Measurements from ENCODE around the gene CALD1. TPM values are rescaled to one million over a fixed set of nuclear protein-coding genes. Genes with fewer than 3 reads are reported as not detected.

The CALD1 gene
- total RNA-seq, 4 donors from 2014 or later: 351 to 1,046 (median 551) TPM

- peak overlapping the region; percentile 31 to 42 for H3K4me3 ChIP-seq
- H3K27me3 ChIP-seq: no peaks in the 10 kb centered on the region
- H3K36me3 ChIP-seq: no peaks in the 10 kb centered on the region
- intact Hi-C loops (cut with DNase I; ENCODE audit: low total_unique reads): no loop called here
- H3K27ac ChIP-seq: peak overlapping the region; percentile 81 to 85
- H3K9me3 ChIP-seq: no peaks in the 10 kb centered on the region
- H3K4me1 ChIP-seq: peaks cover 0 to 14% of the 10 kb centered on the region in 2 donors
- TF ChIP-seq CTCF (IDR thresholded peaks at IDR 0.05) (no peak), POLR2A (IDR thresholded peaks at IDR 0.05) (peak in 1 of 2 donors; percentile 59)
- DNase-seq: peak; percentile 84 to 87
Observed at GRCh38 chr7:134891262-134891695, 111.8 kb downstream of the CALD1 start.

- Histone ChIP-seq H3K27me3 (no peaks in the 10 kb centered on the region), H3K36me3 (no peaks in the 10 kb centered on the region), H3K4me1 (peaks cover 0 to 10% of the 10 kb centered on the region in 2 donors), H3K4me3 (peak overlapping the region; percentile 31 to 42), H3K27ac (peak overlapping the region; percentile 81 to 85), H3K9me3 (no peaks in the 10 kb centered on the region)
- TF ChIP-seq POLR2A (IDR thresholded peaks at IDR 0.05) (no peak), CTCF (IDR thresholded peaks at IDR 0.05) (no peak)
- DNase-seq: no peak
- intact Hi-C loops (cut with DNase I; ENCODE audit: low total_unique reads): no loop called here
Observed at GRCh38 chr7:134891696-134892678, 112.6 kb downstream of the CALD1 start.

GRCh38 chr7:134892963-134893362, 113.5 kb downstream of the CALD1 start:
- Histone ChIP-seq H3K4me1 (peaks cover 0 to 4% of the 10 kb centered on the region in 2 donors), H3K9me3 (no peaks in the 10 kb centered on the region), H3K27ac (peak overlapping the region; percentile 81 to 85), H3K36me3 (no peaks in the 10 kb centered on the region), H3K27me3 (no peaks in the 10 kb centered on the region), H3K4me3 (peak overlapping the region in 1 of 2 donors; percentile 42)
- DNase-seq: no peak
- intact Hi-C loops (cut with DNase I; ENCODE audit: low total_unique reads): no loop called here
- TF ChIP-seq CTCF (IDR thresholded peaks at IDR 0.05): no peak
- TF ChIP-seq POLR2A (IDR thresholded peaks at IDR 0.05): no peak

DNA sequence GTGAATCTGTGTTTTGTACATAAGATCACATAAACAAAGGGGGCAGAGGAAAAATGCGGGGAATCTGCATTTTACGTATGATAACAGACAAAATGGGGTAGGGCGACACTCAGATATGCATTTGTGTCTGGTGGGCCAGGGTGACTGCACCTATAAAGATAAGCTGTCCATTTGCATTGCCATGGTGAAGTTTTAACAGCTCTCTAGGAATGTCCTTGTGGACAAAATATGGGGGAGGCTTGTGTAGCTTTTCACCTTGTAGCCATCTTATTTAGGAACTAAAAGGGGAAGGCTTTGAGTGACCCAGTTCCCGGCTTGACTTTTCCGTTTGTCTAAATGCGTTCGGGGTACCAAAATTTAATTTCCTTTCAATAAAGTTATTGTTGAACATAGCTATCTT, 114.5 kb downstream of the CALD1 start:
- TF ChIP-seq POLR2A (IDR thresholded peaks at IDR 0.05): no peak
- no peak for TF ChIP-seq CTCF (IDR thresholded peaks at IDR 0.05)
- peak overlapping the region; percentile 81 to 85 for H3K27ac ChIP-seq
- DNase-seq: no peak
- no peaks in the 10 kb centered on the region for H3K27me3 ChIP-seq
- no peaks in the 10 kb centered on the region for H3K36me3 ChIP-seq
- peaks cover 0 to 4% of the 10 kb centered on the region in 2 donors for H3K4me1 ChIP-seq
- intact Hi-C loops (cut with DNase I; ENCODE audit: low total_unique reads): no loop called here
- H3K9me3 ChIP-seq: no peaks in the 10 kb centered on the region
- H3K4me3 ChIP-seq: no peak overlapping the region

DNA sequence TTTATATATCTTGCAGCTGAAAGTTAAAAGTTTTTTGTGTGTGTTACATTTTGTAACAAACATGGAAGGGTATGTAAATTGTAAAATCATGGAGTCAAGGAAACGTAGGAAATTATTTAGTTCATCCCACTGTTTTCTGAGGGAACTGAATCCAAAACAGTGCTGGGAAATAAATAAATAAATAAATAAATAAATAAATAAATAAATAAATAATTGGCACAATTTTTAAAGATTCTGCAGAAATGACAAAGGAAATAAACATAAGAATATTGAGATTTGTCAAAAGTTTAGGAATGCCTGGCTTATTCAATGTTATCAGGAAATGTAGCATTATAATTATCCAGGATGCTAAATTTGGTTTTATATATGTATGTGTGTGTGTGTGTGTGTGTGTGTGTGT, 115.5 kb downstream of the CALD1 start:
- no peak for TF ChIP-seq POLR2A (IDR thresholded peaks at IDR 0.05)
- TF ChIP-seq CTCF (IDR thresholded peaks at IDR 0.05): no peak
- Histone ChIP-seq H3K36me3 (no peaks in the 10 kb centered on the region), H3K9me3 (no peaks in the 10 kb centered on the region), H3K27ac (peak overlapping the region; percentile 81 to 85), H3K4me3 (no peak overlapping the region), H3K4me1 (peaks cover 0 to 4% of the 10 kb centered on the region in 2 donors), H3K27me3 (no peaks in the 10 kb centered on the region)
- intact Hi-C loops (cut with DNase I; ENCODE audit: low total_unique reads): no loop called here
- DNase-seq: no peak

Data from uterus (tissue), 4 donors.